GM23338 (cell line): ENCODE measurements around the gene NSG1. TPM values are rescaled to one million over a fixed set of nuclear protein-coding genes. Genes with fewer than 3 reads are reported as not detected.

Experiments
- ATAC-seq: fragments of 200-7000 bp; cut with Tn5 transposase; 3 replicates; pipeline ENCODE4 v1.9.1; 2020
- DNase-seq: peaks from one replicate; pipeline ENCODE4 v3.0.0-alpha.2; 2015; ENCODE audit warnings: low spot score
- H2AFZ ChIP-seq: fragments of 200-600 bp; sonication (generic); 2 replicates; pipeline ENCODE4 v1.8.0; 2016; ENCODE audit warnings: antibody characterized with exemption, mild to moderate bottlenecking, moderate library complexity
- H3F3A ChIP-seq: fragments of 200-600 bp; sonication (generic); replicated peaks from 2 replicates; pipeline ENCODE4 v1.8.0; 2017; ENCODE audit warnings: antibody characterized with exemption, mixed run types, low read depth
- H3K27ac ChIP-seq: fragments of 200-600 bp; sonication (generic); 2 replicates; pipeline ENCODE4 v1.6.1; 2016; ENCODE audit warnings: low read depth
- H3K27me3 ChIP-seq: fragments of 200-600 bp; sonication (generic); 2 replicates; pipeline ENCODE4 v1.8.0; 2016; ENCODE audit warnings: mild to moderate bottlenecking, mixed run types, moderate library complexity; ENCODE audit not compliant: insufficient read depth
- H3K36me3 ChIP-seq: fragments of 200-600 bp; sonication (generic); 2 replicates; pipeline ENCODE4 v1.8.0; 2016; ENCODE audit warnings: mild to moderate bottlenecking; ENCODE audit not compliant: insufficient read depth
- H3K4me1 ChIP-seq: fragments of 200-600 bp; sonication (generic); 2 replicates; pipeline ENCODE4 v1.8.0; 2016; ENCODE audit warnings: mild to moderate bottlenecking, moderate library complexity; ENCODE audit not compliant: insufficient read depth
- H3K4me2 ChIP-seq: fragments of 200-600 bp; sonication (generic); 2 replicates; pipeline ENCODE4 v1.7.1; 2017; ENCODE audit warnings: mixed run types
- H3K4me3 ChIP-seq: fragments of 200-600 bp; sonication (generic); 2 replicates; pipeline ENCODE4 v1.6.1; 2016; ENCODE audit warnings: mixed run types
- H3K79me2 ChIP-seq: fragments of 200-600 bp; sonication (generic); replicated peaks from 2 replicates; pipeline ENCODE4 v1.8.0; 2017; ENCODE audit warnings: mild to moderate bottlenecking; ENCODE audit not compliant: insufficient read depth
- H3K9me2 ChIP-seq: fragments of 200-600 bp; sonication (generic); 2 replicates; pipeline ENCODE4 v1.8.0; 2017; ENCODE audit not compliant: insufficient read depth
- H4K20me1 ChIP-seq: fragments of 200-600 bp; sonication (generic); replicated peaks from 2 replicates; pipeline ENCODE4 v1.8.0; 2017; ENCODE audit warnings: mild to moderate bottlenecking; ENCODE audit not compliant: insufficient read depth
- H3K27ac Mint-ChIP-seq: 2 replicates; pipeline ENCODE4 v1.8.0; 2020; ENCODE audit warnings: inconsistent platforms, mild to moderate bottlenecking, moderate library complexity, mixed read lengths
- H3K27me3 Mint-ChIP-seq: 3 replicates; pipeline ENCODE4 v1.8.0; 2022; ENCODE audit warnings: low read depth, mild to moderate bottlenecking, moderate library complexity, mixed read lengths, inconsistent platforms; ENCODE audit not compliant: insufficient read depth, poor library complexity
- H3K36me3 Mint-ChIP-seq: 3 replicates; pipeline ENCODE4 v1.8.0; 2021; ENCODE audit warnings: low read depth, mild to moderate bottlenecking, inconsistent platforms, moderate library complexity, mixed read lengths
- H3K4me1 Mint-ChIP-seq: 3 replicates; pipeline ENCODE4 v1.8.0; 2020; ENCODE audit warnings: mild to moderate bottlenecking, inconsistent platforms, mixed read lengths
- H3K4me3 Mint-ChIP-seq: 3 replicates; pipeline ENCODE4 v1.8.0; 2021; ENCODE audit warnings: moderate library complexity, mild to moderate bottlenecking, inconsistent platforms, mixed read lengths
- H3K9me3 Mint-ChIP-seq: 3 replicates; pipeline ENCODE4 v1.8.0; 2020; ENCODE audit warnings: moderate library complexity, mild to moderate bottlenecking, inconsistent platforms, mixed read lengths
- ETS1 ChIP-seq: IDR thresholded peaks from 2 replicates; pipeline ENCODE4 v1.6.1; 2016; ENCODE audit warnings: antibody characterized with exemption
- EZH2phosphoT487 ChIP-seq: fragments of 200-600 bp; sonication (generic); IDR thresholded peaks from one replicate; pipeline ENCODE4 v1.8.1; 2018; ENCODE audit warnings: antibody characterized with exemption; ENCODE audit not compliant: unreplicated experiment
- NANOG ChIP-seq: IDR thresholded peaks from 2 replicates; pipeline ENCODE4 v1.6.1; 2016; ENCODE audit warnings: antibody characterized with exemption, borderline replicate concordance
- POLR2AphosphoS5 ChIP-seq: IDR thresholded peaks from 2 replicates; pipeline ENCODE4 v1.6.1; 2016; ENCODE audit warnings: antibody characterized with exemption, low read depth
- STAT1 ChIP-seq: IDR thresholded peaks from one replicate; pipeline ENCODE4 v1.6.1; 2016; ENCODE audit warnings: antibody characterized with exemption; ENCODE audit not compliant: unreplicated experiment
- ZNF114 ChIP-seq: fragments of 250-450 bp; sonication (Bioruptor Pico); IDR thresholded peaks from 2 replicates; pipeline ENCODE4 v1.5.0; 2020; ENCODE audit warnings: mild to moderate bottlenecking, moderate library complexity
- polyA plus RNA-seq: library from polyadenylated mRNA; unstranded; fragments of >200 nt; fragmentation: Nextera tagmentation; extraction: Ambion mirVana; gene quantifications from 2 replicates; pipeline ENCODE4 v1.2.1, GENCODE V29; 2016
- total RNA-seq: library from RNA; depleted of rRNA; stranded (reverse); fragments of >200 nt; shearing (Covaris generic); gene quantifications from 2 replicates; pipeline ENCODE4 v1.2.3, GENCODE V29; 2014
- TF ChIP-seq, protein P1 (sequence below): fragments of 250-450 bp; sonication (Bioruptor Pico); IDR thresholded peaks from 2 replicates; pipeline ENCODE4 v1.5.0; 2020; ENCODE audit warnings: mild to moderate bottlenecking, moderate library complexity
- TF ChIP-seq, protein P2 (sequence below): IDR thresholded peaks from one replicate; pipeline ENCODE4 v1.6.1; 2018; ENCODE audit warnings: antibody characterized with exemption; ENCODE audit not compliant: unreplicated experiment

Gene NSG1
- total and polyA plus RNA-seq, 2 experiments from 2014 or later = 17.4 to 34.5 TPM

- TF ChIP-seq, protein P1, sequence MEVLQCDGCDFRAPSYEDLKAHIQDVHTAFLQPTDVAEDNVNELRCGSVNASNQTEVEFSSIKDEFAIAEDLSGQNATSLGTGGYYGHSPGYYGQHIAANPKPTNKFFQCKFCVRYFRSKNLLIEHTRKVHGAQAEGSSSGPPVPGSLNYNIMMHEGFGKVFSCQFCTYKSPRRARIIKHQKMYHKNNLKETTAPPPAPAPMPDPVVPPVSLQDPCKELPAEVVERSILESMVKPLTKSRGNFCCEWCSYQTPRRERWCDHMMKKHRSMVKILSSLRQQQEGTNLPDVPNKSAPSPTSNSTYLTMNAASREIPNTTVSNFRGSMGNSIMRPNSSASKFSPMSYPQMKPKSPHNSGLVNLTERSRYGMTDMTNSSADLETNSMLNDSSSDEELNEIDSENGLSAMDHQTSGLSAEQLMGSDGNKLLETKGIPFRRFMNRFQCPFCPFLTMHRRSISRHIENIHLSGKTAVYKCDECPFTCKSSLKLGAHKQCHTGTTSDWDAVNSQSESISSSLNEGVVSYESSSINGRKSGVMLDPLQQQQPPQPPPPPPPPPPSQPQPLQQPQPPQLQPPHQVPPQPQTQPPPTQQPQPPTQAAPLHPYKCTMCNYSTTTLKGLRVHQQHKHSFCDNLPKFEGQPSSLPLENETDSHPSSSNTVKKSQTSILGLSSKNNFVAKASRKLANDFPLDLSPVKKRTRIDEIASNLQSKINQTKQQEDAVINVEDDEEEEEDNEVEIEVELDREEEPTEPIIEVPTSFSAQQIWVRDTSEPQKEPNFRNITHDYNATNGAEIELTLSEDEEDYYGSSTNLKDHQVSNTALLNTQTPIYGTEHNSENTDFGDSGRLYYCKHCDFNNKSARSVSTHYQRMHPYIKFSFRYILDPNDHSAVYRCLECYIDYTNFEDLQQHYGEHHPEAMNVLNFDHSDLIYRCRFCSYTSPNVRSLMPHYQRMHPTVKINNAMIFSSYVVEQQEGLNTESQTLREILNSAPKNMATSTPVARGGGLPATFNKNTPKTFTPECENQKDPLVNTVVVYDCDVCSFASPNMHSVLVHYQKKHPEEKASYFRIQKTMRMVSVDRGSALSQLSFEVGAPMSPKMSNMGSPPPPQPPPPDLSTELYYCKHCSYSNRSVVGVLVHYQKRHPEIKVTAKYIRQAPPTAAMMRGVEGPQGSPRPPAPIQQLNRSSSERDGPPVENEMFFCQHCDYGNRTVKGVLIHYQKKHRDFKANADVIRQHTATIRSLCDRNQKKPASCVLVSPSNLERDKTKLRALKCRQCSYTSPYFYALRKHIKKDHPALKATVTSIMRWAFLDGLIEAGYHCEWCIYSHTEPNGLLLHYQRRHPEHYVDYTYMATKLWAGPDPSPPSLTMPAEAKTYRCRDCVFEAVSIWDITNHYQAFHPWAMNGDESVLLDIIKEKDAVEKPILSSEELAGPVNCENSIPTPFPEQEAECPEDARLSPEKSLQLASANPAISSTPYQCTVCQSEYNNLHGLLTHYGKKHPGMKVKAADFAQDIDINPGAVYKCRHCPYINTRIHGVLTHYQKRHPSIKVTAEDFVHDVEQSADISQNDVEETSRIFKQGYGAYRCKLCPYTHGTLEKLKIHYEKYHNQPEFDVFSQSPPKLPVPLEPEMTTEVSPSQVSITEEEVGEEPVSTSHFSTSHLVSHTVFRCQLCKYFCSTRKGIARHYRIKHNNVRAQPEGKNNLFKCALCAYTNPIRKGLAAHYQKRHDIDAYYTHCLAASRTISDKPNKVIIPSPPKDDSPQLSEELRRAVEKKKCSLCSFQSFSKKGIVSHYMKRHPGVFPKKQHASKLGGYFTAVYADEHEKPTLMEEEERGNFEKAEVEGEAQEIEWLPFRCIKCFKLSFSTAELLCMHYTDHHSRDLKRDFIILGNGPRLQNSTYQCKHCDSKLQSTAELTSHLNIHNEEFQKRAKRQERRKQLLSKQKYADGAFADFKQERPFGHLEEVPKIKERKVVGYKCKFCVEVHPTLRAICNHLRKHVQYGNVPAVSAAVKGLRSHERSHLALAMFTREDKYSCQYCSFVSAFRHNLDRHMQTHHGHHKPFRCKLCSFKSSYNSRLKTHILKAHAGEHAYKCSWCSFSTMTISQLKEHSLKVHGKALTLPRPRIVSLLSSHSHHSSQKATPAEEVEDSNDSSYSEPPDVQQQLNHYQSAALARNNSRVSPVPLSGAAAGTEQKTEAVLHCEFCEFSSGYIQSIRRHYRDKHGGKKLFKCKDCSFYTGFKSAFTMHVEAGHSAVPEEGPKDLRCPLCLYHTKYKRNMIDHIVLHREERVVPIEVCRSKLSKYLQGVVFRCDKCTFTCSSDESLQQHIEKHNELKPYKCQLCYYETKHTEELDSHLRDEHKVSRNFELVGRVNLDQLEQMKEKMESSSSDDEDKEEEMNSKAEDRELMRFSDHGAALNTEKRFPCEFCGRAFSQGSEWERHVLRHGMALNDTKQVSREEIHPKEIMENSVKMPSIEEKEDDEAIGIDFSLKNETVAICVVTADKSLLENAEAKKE = no peak
- TF ChIP-seq POLR2AphosphoS5 (no peak), ZNF114 (CRISPR knock-in tag) (no peak)
Measured at GRCh38 chr4:4438891-4439290, 52.0 kb downstream of the NSG1 start (continued).

GRCh38 chr4:4439782-4440181 is 52.9 kb downstream of the NSG1 start:
- Histone ChIP-seq H3F3A (no peaks in the 10 kb centered on the region), H3K27me3 (no peaks in the 10 kb centered on the region), H4K20me1 (no peaks in the 10 kb centered on the region), H3K79me2 (no peaks in the 10 kb centered on the region), H3K9me2 (no peaks in the 10 kb centered on the region), H3K4me2 (no peak overlapping the region), H3K36me3 (no peaks in the 10 kb centered on the region), H2AFZ (no peak overlapping the region), H3K4me1 (no peaks in the 10 kb centered on the region), H3K27ac (no peak overlapping the region), H3K4me3 (no peak overlapping the region)
- TF ChIP-seq STAT1 = no peak
- TF ChIP-seq ZNF114 (CRISPR knock-in tag) = no peak
- no peak for TF ChIP-seq EZH2phosphoT487
- TF ChIP-seq NANOG = no peak
- no peak for TF ChIP-seq POLR2AphosphoS5
- TF ChIP-seq ETS1 = no peak
- TF ChIP-seq, protein P2, sequence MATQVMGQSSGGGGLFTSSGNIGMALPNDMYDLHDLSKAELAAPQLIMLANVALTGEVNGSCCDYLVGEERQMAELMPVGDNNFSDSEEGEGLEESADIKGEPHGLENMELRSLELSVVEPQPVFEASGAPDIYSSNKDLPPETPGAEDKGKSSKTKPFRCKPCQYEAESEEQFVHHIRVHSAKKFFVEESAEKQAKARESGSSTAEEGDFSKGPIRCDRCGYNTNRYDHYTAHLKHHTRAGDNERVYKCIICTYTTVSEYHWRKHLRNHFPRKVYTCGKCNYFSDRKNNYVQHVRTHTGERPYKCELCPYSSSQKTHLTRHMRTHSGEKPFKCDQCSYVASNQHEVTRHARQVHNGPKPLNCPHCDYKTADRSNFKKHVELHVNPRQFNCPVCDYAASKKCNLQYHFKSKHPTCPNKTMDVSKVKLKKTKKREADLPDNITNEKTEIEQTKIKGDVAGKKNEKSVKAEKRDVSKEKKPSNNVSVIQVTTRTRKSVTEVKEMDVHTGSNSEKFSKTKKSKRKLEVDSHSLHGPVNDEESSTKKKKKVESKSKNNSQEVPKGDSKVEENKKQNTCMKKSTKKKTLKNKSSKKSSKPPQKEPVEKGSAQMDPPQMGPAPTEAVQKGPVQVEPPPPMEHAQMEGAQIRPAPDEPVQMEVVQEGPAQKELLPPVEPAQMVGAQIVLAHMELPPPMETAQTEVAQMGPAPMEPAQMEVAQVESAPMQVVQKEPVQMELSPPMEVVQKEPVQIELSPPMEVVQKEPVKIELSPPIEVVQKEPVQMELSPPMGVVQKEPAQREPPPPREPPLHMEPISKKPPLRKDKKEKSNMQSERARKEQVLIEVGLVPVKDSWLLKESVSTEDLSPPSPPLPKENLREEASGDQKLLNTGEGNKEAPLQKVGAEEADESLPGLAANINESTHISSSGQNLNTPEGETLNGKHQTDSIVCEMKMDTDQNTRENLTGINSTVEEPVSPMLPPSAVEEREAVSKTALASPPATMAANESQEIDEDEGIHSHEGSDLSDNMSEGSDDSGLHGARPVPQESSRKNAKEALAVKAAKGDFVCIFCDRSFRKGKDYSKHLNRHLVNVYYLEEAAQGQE = no peak
- Mint-ChIP-seq H3K27me3 (peaks cover 3% of the 10 kb centered on the region), H3K36me3 (peaks cover 9% of the 10 kb centered on the region; the same call in 2 of the 3 replicates), H3K4me1 (peaks cover 12% of the 10 kb centered on the region; the same call in 2 of the 3 replicates), H3K4me3 (no peak overlapping the region), H3K27ac (no peak overlapping the region), H3K9me3 (no peaks in the 10 kb centered on the region)
- DNase-seq (no peak), ATAC-seq (no peak)
